HG03457 (cell line): ENCODE data around the gene SOAT1.

ENCODE experiments used
- ATAC-seq: cut with Tn5 transposase; IDR thresholded peaks from one replicate; pipeline ENCODE4 v1.9.1; 2021; ENCODE audit warnings: moderate number of reproducible peaks; ENCODE audit not compliant: unreplicated experiment

SOAT1 gene

DNA sequence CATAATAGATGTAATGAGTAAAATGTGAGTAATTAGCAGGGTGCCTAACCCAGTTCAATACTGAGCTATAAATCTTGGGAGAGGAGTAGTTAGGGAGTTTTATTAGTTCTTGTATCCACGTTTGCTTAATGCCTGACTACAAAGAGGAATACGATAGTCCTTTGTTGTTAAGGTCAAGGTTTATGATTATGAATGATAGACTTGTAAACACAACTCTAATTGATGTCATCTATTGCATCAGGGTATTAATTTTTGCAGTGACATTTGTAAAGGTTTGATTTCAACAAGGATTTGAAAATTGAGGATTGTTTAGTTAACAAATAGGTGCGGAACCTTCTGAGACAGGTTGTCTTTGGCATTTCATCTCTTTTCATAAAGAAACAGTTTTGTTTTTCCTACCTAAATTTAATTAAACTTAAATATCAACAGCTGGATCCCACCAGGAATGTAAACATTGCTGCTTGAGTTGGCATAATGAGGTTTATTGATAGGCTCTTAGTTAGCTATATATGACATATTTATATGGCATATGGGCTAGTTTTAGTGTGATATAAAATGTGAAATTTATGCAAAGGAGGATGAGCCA lies 9.7 kb downstream of the SOAT1 start:
- ATAC-seq: no peak

DNA sequence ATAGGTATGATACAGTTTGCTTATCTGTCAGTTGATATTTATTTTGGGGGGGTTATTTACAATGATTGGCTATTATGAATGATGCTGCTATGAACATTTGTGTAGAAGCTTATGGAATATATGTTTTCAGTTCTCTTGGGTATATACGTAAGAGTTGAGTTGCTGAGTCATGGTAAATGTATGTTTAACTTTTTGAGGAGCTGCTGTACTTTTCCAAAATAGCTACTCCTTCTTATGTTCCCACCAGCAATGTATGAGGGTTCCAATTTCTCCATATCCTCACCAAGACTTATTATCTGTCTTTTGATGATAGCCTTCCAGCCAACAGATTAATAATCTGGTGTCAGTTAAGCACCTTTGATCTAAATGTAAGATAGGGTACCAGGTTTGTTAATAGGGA lies 11.9 kb downstream of the SOAT1 start:
- no peak for ATAC-seq

- ATAC-seq: no peak
These were observed 16.7 kb downstream of the SOAT1 start for GRCh38 chr1:179310291-179310690.

- ATAC-seq: no peak
These were observed 17.1 kb downstream of the SOAT1 start for GRCh38 chr1:179310721-179311120.

GRCh38 chr1:179311149-179311700 lies 17.6 kb downstream of the SOAT1 start:
- no peak for ATAC-seq

GRCh38 chr1:179313004-179313403 lies 19.4 kb downstream of the SOAT1 start:
- ATAC-seq: no peak

DNA sequence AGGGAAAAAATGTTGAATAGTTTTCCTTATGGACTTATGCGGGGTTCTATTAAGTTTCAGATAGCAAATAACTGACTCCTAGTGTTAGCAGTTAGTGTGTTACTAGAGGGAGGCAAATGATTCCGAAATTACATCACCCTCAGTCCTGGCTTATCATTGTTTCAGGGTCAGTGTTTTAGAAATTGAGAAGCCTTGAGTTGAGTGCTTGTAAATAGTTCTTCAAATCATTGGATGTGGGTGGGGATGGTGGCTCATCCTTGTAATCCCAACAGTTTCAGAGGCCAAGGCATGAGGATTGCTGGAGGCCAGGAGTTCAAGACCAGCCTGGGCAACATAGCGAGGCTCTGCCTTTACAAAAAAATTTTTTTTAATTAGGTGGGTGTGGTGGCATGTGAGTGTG lies 21.3 kb downstream of the SOAT1 start:
- ATAC-seq: no peak

DNA sequence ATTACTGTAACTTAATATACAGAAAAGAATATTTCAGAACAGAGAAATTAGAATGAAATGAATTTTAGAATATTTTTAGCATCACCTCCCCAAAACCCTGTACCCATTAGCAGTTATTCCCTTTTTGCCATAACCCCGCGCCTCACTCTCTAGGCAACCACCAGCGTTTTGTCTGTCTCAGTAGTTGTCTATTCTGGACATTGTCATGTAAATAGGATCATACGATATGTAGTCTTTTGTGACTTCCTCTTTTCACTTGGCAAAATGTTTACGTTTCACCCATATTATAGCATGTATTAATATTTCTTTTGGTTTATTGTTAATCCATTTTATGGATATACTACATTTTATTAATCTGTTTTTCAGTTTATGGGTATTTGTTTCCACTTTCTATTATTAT lies 24.9 kb downstream of the SOAT1 start:
- ATAC-seq: no peak

DNA sequence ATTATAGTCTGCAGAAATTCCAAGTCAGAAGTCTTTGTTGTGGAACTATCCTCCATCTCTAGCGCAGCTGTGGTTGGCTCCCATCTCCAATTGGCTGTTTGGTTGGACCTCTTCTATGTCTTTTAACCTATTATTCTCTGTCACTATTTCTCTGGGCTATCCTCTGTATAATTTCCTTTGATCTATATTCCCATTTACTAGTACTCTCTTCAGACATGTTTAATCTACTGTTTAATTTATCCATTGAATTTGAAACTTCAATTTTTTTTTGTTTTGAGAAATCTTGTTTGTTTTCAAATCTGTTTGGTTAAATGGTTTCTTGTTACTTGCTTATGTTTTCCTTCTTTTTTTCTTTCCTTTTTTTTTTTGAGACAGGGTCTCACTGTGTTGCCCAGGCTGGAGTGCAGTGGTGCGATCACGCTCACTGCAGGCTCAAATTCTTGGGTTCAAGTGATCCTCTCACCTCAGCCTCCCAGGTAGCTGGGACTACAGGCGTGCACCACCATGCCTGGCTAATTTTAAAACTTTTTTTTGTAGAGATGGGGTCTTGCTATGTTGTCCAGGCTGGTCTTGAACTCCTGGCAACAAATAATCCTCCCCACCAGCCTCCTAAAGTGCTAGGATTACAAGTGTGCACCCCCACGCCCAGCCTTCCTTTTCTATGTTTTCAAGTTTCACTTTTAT lies 28.1 kb downstream of the SOAT1 start:
- ATAC-seq: no peak

- ATAC-seq: no peak
These were observed 29.0 kb downstream of the SOAT1 start for GRCh38 chr1:179322557-179322956.

DNA sequence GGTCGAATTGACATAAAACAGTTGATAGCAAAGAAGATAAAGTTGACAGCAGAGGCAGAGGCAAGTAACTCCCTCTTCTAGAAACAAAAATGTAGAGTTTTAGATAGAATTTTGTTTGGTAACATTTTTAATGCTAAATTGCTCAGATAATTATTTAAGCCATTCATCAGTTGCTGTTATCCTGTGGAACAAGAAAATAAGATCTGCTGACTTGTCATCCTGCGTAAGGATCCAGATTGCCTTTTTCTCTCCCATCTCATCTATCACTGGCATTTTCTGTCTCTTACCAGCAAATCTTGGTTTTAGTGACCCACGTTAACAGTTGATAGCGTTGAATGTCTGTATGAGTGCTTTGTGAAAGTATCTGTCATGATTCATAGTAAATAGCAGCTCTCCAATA lies 29.8 kb downstream of the SOAT1 start:
- no peak for ATAC-seq

GRCh38 chr1:179325836-179326235 lies 32.2 kb downstream of the SOAT1 start:
- ATAC-seq: no peak

GRCh38 chr1:179326746-179327145 lies 33.1 kb downstream of the SOAT1 start:
- ATAC-seq: no peak

- no peak for ATAC-seq
These were observed 33.6 kb downstream of the SOAT1 start for GRCh38 chr1:179327196-179327595.

- ATAC-seq: no peak
These were observed 34.1 kb downstream of the SOAT1 start for GRCh38 chr1:179327679-179328078.

- ATAC-seq: no peak
These were observed 36.3 kb downstream of the SOAT1 start for GRCh38 chr1:179329862-179330261.

- no peak for ATAC-seq
These were observed 40.8 kb downstream of the SOAT1 start for GRCh38 chr1:179334440-179334839.

DNA sequence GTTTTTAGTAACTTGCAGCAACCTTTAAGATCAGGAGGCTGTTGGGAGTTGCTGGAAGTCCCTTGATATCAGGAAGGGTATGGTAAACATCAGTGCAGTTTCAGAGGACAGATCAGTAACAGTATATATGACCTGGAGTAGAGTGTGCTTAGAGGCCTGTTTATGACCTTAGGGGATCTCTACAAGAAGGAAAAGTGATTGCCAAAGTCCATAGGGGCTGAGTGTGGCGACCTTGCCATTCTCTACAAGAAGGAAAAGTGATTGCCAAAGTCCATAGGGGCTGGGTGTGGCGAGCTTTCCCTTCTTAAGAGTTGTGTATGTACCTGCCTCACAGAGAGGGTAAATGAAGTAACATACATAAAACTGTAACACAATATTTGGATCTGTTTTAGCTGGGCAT lies 43.7 kb downstream of the SOAT1 start:
- ATAC-seq: no peak

- no peak for ATAC-seq
These were observed 44.5 kb downstream of the SOAT1 start for GRCh38 chr1:179337942-179338560.

GRCh38 chr1:179340918-179341317 lies 47.3 kb downstream of the SOAT1 start:
- ATAC-seq: no peak

GRCh38 chr1:179341943-179342547 lies 48.4 kb downstream of the SOAT1 start:
- ATAC-seq: no peak
